GM19468 (cell line): Measurements from ENCODE around the gene CNOT8.
"Not testable (repeated sequence)": the region's sequence is repeated elsewhere in the genome, so short reads cannot be mapped to it uniquely, and the experiment has no call there.

Source experiments
- ATAC-seq: cut with Tn5 transposase; IDR thresholded peaks from one replicate; pipeline ENCODE4 v1.9.1; 2021; ENCODE audit warnings: mild to moderate bottlenecking, moderate library complexity, moderate number of reproducible peaks; ENCODE audit not compliant: unreplicated experiment; ENCODE audit errors: extremely low read depth

Gene CNOT8

DNA sequence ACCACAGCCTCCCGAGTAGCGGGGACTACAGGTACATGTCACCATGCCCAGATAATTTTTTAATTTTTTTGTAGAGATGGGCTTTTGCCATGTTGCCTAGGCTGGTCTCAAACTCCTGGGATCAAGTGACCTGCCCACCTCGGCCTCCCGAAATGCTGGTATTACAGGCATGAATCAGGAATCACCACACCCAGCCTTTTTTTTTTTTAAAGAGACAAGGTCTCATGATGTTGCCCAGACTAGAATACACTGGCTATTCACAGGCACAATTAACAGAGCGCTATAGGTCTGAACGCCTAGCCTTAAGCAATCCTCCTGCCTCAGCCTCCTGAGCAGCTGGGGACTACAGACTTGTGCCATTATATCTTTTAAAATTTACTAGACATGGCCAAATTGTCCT, 43.5 kb downstream of the CNOT8 start:
- ATAC-seq = no peak

DNA sequence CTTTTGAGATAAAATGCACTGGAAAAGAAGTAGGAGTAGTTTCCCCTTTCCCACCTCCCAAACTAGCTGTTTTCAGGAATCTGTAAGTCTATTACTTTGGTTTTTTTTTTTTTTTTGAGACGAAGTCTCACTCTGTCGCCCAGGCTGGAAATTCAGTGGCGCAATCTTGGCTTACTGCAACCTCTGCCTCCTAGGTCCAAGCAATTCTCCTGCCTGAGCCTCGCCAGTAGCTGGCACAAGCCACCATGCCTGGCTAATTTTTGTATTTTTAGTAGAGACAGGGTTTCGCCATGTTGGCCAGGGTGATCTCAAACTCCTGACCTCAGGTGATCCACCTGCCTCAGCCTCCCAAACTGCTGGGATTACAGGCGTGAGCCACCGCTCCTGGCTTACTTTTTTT, 47.2 kb downstream of the CNOT8 start:
- ATAC-seq = not testable (repeated sequence)

DNA sequence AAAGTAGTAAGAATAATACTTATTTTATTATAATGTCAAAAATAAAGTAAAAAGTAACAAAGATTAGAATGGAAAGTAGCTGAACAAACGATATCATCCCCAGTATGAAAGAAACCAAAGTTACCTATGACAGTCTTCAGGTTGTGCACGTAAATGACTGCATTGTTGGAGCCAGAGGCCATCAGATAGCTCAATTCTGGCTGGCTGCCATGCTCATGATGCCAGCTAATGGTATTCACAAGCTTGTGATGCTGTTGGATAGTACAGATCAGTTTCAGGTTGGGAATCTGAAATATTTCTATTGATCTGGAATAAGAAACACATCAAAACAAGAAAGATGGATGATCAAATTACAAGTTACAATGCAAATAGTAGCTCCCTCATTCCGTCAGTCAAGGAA, 58.4 kb downstream of the CNOT8 start:
- no peak for ATAC-seq

DNA sequence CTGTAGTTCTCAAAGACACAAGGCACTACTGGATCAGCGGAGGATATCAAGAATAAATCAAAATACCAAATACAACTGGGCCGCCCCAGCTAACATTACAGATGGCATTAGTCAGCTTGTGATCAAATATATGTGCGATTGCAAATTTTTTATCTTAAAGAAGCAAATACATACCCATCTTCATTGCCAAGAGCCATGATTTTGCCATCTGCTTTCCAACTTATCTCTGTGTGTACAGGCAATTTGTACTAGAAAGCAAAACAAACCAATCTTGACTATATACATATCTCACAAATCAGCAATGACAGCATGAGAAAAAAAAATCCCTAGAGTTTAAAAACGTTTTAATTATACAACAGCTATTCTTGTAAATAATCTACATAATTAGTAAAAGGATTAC, 59.3 kb downstream of the CNOT8 start:
- ATAC-seq = no peak

DNA sequence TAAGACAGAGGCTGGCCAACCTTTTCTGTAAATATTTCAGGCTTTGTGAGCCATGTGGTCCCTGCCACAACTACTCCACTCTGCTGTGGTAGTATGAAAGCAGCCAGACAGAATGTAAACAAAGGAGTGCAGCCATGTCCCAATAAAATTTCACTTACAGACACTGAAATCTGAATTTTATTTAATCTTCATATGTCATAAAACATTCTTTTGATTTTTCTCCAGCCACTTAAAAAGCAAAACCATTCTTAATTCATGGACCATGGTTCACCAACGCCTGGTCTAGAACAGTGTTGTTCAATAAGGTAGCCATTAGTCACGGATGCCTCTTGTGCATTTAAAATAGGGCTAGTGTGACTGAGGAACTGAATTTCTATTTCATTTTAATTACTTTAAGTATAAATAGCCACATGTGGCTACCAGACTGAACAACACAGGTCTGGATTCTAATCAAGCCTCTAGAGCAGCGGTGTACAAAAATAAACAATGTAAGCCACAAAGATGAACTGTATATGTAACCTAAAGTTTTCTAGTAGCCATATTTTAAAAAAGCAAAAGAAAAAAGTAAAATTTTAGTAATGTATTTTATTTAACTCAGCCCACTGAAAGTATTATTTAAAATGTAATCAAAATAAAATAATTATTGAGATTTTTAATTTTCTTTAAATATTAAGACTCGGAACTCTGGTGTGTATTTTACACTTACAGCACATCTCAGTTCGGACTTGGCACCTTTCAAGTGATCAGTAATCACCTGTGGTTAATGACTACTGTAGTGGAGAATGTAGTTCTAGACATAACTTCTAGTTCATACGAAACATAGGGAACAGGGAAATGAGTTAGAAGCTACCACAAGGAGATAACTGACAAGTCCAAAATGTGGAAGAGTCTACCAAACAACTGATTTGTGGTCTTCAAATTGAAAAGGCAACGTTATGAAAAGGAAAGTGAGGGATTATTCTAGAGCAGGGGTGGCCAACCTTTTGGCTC, 65.3 kb downstream of the CNOT8 start:
- no peak for ATAC-seq
